DMS 273 (cell line): Measurements from ENCODE around the gene TRERF1.
A peak's percentile ranks its signal among the peaks of the same experiment; 100 is the strongest.

Experiments
- DNase-seq: peaks from one replicate; lab custom pipeline; 2025; ENCODE audit not compliant: unreplicated experiment; lab: John Stamatoyannopoulos, UW

Gene TRERF1

GRCh38 chr6:42400061-42400760 lies 51.5 kb downstream of the TRERF1 start:
- no peak for DNase-seq

GRCh38 chr6:42396720-42397119 lies 55.0 kb downstream of the TRERF1 start:
- DNase-seq, result no peak

- no peak for DNase-seq
Observed at GRCh38 chr6:42394881-42395620, 56.7 kb downstream of the TRERF1 start.

GRCh38 chr6:42394151-42394550 lies 57.6 kb downstream of the TRERF1 start:
- DNase-seq, result no peak

GRCh38 chr6:42393339-42393738 lies 58.4 kb downstream of the TRERF1 start:
- DNase-seq, result no peak

GRCh38 chr6:42392833-42393232 lies 58.9 kb downstream of the TRERF1 start:
- no peak for DNase-seq

GRCh38 chr6:42391441-42391840 lies 60.3 kb downstream of the TRERF1 start:
- DNase-seq, result no peak

- DNase-seq, result no peak
Observed at GRCh38 chr6:42390228-42390934, 61.3 kb downstream of the TRERF1 start.

GRCh38 chr6:42389736-42390135 lies 62.0 kb downstream of the TRERF1 start:
- DNase-seq, result no peak

- DNase-seq, result no peak
Observed at GRCh38 chr6:42388046-42388445, 63.7 kb downstream of the TRERF1 start.

- no peak for DNase-seq
Observed at GRCh38 chr6:42387336-42387735, 64.4 kb downstream of the TRERF1 start.

GRCh38 chr6:42385339-42385738 lies 66.4 kb downstream of the TRERF1 start:
- no peak for DNase-seq

- no peak for DNase-seq
Observed at GRCh38 chr6:42383421-42384205, 68.1 kb downstream of the TRERF1 start.

- DNase-seq, result no peak
Observed at GRCh38 chr6:42381850-42382249, 69.9 kb downstream of the TRERF1 start.

GRCh38 chr6:42380228-42380979 lies 71.3 kb downstream of the TRERF1 start:
- DNase-seq, result no peak

GRCh38 chr6:42378536-42378935 lies 73.2 kb downstream of the TRERF1 start:
- no peak for DNase-seq

- no peak for DNase-seq
Observed at GRCh38 chr6:42378125-42378524, 73.6 kb downstream of the TRERF1 start.

GRCh38 chr6:42375007-42375635 lies 76.6 kb downstream of the TRERF1 start:
- peak; percentile 77 for DNase-seq

- DNase-seq, result no peak
Observed at GRCh38 chr6:42374018-42374669, 77.6 kb downstream of the TRERF1 start.
